ENCODE measurements around the gene TREML1.

GRCh38 chr6:41153992-41154625 lies at the start of gene TREML1:
- TF ChIP-seq, protein P1, sequence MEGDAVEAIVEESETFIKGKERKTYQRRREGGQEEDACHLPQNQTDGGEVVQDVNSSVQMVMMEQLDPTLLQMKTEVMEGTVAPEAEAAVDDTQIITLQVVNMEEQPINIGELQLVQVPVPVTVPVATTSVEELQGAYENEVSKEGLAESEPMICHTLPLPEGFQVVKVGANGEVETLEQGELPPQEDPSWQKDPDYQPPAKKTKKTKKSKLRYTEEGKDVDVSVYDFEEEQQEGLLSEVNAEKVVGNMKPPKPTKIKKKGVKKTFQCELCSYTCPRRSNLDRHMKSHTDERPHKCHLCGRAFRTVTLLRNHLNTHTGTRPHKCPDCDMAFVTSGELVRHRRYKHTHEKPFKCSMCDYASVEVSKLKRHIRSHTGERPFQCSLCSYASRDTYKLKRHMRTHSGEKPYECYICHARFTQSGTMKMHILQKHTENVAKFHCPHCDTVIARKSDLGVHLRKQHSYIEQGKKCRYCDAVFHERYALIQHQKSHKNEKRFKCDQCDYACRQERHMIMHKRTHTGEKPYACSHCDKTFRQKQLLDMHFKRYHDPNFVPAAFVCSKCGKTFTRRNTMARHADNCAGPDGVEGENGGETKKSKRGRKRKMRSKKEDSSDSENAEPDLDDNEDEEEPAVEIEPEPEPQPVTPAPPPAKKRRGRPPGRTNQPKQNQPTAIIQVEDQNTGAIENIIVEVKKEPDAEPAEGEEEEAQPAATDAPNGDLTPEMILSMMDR (conservative IDR thresholded peaks at IDR 0.05; ENCODE audit: low read depth, low read length), result no peak
- TF ChIP-seq EZH2 (IDR thresholded peaks at IDR 0.05; ENCODE audit: borderline replicate concordance, low read depth, low read length, poor library complexity, severe bottlenecking), result no peak

All from A673 (cell line).